Testis (tissue), 3 donors: ENCODE data around the gene VDR. TPM values are rescaled to one million over a fixed set of nuclear protein-coding genes. Genes with fewer than 3 reads are reported as not detected.

Experiments used
- DNase-seq: peaks from one replicate; pipeline ENCODE4 v3.0.0-alpha.2; 2019
- H3K27ac ChIP-seq, 2 donors: fragments of 200-600 bp; sonication (generic); one replicate each; pipeline ENCODE4 v1.5.1; 2019
- H3K27me3 ChIP-seq: fragments of 200-600 bp; sonication (generic); one replicate; pipeline ENCODE4 v1.5.1; 2019
- H3K36me3 ChIP-seq: fragments of 200-600 bp; sonication (generic); one replicate; pipeline ENCODE4 v1.5.1; 2017; ENCODE audit warnings: low read depth; ENCODE audit errors: missing control alignments
- H3K4me1 ChIP-seq: fragments of 200-600 bp; sonication (generic); one replicate; pipeline ENCODE4 v1.5.1; 2019
- H3K4me3 ChIP-seq, 2 donors: fragments of 200-600 bp; sonication (generic); one replicate each; pipeline ENCODE4 v1.5.1; 2017 to 2019
- H3K9me3 ChIP-seq: fragments of 200-600 bp; sonication (generic); one replicate; pipeline ENCODE4 v1.5.1; 2017
- POLR2A ChIP-seq: fragments of 450-650 bp; IDR thresholded peaks from one replicate; pipeline ENCODE4 v1.6.1; 2017; ENCODE audit warnings: antibody characterized with exemption, mild to moderate bottlenecking, moderate library complexity
- WGBS, 2 donors: methylation state at CpG; one replicate each; pipeline ENCODE4 v1.1.5; 2018; 5-methylcytosine and 5-hydroxymethylcytosine counted together
- intact Hi-C: fragments of 100-400 bp; cut with DNase I; formaldehyde crosslinking; loops from one replicate; pipeline ENCODE4 v1.15.1; 2023; ENCODE audit warnings: low total_unique reads
- polyA plus RNA-seq: library from polyadenylated mRNA; stranded (reverse); fragments of 350-450 nt; fragmentation: Illumina TruSeq; extraction: RNeasy Lipid Tissue Mini Kit (QIAGEN cat#74804); gene quantifications from one replicate; pipeline ENCODE4 v1.2.3, GENCODE V29; 2014; ENCODE audit warnings: low read depth, low replicate concordance; ENCODE audit not compliant: insufficient read depth
- total RNA-seq, 2 donors: library from RNA; depleted of rRNA; stranded (reverse); fragments of >200 nt; gene quantifications; one replicate each; pipeline ENCODE4 v1.2.3, GENCODE V29; 2016
- TF ChIP-seq, protein P1 (sequence below), 3 experiments: fragments of 450-650 bp in 2 of 3; fragments of 200-600 bp in 1 of 3; sonication (generic) in 1 of 3; IDR thresholded peaks; one replicate each; pipeline ENCODE4 v1.5.1; 2016 to 2019; ENCODE audit warnings: antibody characterized with exemption in 3 of 3, mild to moderate bottlenecking in 2 of 3, moderate library complexity in 1 of 3

VDR gene
- total and polyA plus RNA-seq, 3 donors from 2014 or later, result 1.4 to 3.7 (median 2.9) TPM

DNA sequence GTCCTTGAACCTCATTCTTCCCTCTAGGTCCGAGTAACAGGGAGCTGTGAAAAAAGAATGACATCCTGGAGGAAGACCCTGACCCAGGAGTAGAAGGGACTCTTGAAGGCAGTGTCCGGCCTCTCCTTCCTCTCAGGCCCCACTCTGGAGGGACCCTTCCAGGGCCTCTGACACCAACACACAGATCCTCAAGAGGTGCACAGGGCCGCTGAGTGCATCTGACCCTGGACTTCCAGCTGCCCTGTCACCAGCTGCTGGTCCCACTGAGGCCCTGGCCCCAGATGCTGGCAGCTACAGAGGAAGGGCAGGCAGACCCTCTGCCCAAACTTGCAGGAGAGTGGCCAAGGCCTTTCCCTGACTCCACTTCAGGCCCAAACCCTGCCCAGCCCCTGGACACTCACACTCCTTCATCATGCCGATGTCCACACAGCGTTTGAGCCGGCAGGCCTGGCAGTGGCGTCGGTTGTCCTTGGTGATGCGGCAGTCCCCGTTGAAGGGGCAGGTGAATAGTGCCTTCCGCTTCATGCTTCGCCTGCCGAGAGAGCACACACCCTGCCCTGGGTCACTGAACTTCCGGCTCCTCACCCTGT is 40.1 kb downstream of the VDR start:
- H3K27me3 ChIP-seq, result no peaks in the 10 kb centered on the region
- 95 to 96% methylated on average over 13 to 14 of the region's 14 CpGs for WGBS, 2 donors
- TF ChIP-seq, protein P1, sequence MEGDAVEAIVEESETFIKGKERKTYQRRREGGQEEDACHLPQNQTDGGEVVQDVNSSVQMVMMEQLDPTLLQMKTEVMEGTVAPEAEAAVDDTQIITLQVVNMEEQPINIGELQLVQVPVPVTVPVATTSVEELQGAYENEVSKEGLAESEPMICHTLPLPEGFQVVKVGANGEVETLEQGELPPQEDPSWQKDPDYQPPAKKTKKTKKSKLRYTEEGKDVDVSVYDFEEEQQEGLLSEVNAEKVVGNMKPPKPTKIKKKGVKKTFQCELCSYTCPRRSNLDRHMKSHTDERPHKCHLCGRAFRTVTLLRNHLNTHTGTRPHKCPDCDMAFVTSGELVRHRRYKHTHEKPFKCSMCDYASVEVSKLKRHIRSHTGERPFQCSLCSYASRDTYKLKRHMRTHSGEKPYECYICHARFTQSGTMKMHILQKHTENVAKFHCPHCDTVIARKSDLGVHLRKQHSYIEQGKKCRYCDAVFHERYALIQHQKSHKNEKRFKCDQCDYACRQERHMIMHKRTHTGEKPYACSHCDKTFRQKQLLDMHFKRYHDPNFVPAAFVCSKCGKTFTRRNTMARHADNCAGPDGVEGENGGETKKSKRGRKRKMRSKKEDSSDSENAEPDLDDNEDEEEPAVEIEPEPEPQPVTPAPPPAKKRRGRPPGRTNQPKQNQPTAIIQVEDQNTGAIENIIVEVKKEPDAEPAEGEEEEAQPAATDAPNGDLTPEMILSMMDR (IDR thresholded peaks at IDR 0.05), result no peak
- TF ChIP-seq POLR2A, result no peak
- no peaks in the 10 kb centered on the region for H3K4me1 ChIP-seq
- no peaks in the 10 kb centered on the region for H3K9me3 ChIP-seq
- DNase-seq, result no peak
- H3K36me3 ChIP-seq, result no peaks in the 10 kb centered on the region
- intact Hi-C loops, result no loop called here
- H3K27ac ChIP-seq, result no peak overlapping the region
- no peak overlapping the region for H3K4me3 ChIP-seq

GRCh38 chr12:47863985-47864384 is 40.8 kb downstream of the VDR start:
- no peaks in the 10 kb centered on the region for H3K36me3 ChIP-seq
- WGBS, 2 donors, result 86 to 89% methylated on average over 6 of the region's 6 CpGs
- no peak overlapping the region for H3K27ac ChIP-seq
- DNase-seq, result no peak
- TF ChIP-seq, protein P1 (IDR thresholded peaks at IDR 0.05), result no peak
- TF ChIP-seq POLR2A, result no peak
- intact Hi-C loops, result no loop called here
- H3K9me3 ChIP-seq, result no peaks in the 10 kb centered on the region
- H3K4me3 ChIP-seq, result no peak overlapping the region
- no peaks in the 10 kb centered on the region for H3K27me3 ChIP-seq
- no peaks in the 10 kb centered on the region for H3K4me1 ChIP-seq

DNA sequence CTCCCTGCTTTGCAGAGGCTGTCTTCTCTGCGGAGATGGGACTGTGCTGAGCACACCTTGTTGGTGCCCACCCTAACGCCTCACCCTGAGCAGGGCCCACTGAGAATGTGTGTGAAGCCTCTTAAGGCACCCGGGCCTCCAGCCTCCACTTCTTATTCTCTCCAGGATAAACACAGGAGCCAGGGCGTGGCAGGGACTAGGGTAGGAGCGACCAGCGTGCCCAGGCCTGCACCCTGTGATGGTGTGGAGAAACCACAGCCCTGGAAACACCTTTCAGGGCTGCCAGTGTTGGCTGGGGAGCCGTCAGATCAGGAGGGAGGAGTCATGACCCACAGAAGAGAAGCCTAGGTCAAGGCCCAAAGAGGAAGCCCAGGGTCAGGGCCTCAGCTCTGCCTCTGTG is 41.3 kb downstream of the VDR start:
- DNase-seq, result no peak
- intact Hi-C loops, result no loop called here
- Histone ChIP-seq H3K27ac (no peak overlapping the region), H3K9me3 (no peaks in the 10 kb centered on the region), H3K27me3 (no peaks in the 10 kb centered on the region), H3K4me1 (no peaks in the 10 kb centered on the region), H3K4me3 (no peak overlapping the region), H3K36me3 (no peaks in the 10 kb centered on the region)
- WGBS, 2 donors, result 85 to 87% methylated on average over 5 to 7 of the region's 7 CpGs
- TF ChIP-seq POLR2A, result no peak
- TF ChIP-seq, protein P1 (IDR thresholded peaks at IDR 0.05), result no peak

GRCh38 chr12:47862881-47863280 is 41.9 kb downstream of the VDR start:
- no peaks in the 10 kb centered on the region for H3K9me3 ChIP-seq
- no peak overlapping the region for H3K4me3 ChIP-seq
- intact Hi-C loops, result no loop called here
- DNase-seq, result no peak
- no peaks in the 10 kb centered on the region for H3K4me1 ChIP-seq
- no peak for TF ChIP-seq POLR2A
- TF ChIP-seq, protein P1 (IDR thresholded peaks at IDR 0.05), result no peak
- WGBS, 2 donors, result 94 to 95% methylated on average over 4 to 7 of the region's 7 CpGs
- H3K36me3 ChIP-seq, result no peaks in the 10 kb centered on the region
- H3K27ac ChIP-seq, result no peak overlapping the region
- no peaks in the 10 kb centered on the region for H3K27me3 ChIP-seq

DNA sequence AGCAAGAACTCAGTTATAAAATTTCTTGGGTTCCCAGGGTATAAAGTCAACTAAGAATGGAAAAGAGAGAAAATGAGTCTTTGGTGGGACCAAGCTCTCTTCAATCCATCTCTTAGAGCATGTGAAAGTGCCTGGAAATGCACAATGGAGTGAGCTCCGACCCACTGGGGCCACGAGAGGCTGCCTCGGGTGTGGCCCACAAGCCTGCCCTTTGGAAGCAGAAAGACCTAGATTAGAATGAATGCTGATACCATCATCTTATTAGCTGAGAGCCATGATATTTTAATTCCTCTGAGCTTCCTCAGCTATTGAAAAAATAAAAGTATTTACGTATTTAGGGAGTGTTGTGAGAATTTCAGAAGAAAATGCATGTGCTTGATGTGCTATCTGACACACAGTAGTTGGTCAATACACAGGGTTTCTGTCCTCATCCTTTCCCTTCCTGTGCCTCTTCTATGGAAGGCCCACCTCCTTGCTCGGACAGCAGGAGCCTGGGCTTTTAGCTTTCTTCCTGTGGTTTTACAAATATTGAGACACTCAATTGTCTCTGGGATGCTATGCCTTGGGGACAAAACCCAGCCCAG is 42.5 kb downstream of the VDR start:
- no peak for TF ChIP-seq POLR2A
- TF ChIP-seq, protein P1 (IDR thresholded peaks at IDR 0.05), result no peak
- DNase-seq, result no peak
- 72 to 76% methylated on average over 5 of the region's 5 CpGs for whole genome bisulfite sequencing, 2 donors
- Histone ChIP-seq H3K27ac (no peak overlapping the region), H3K36me3 (no peaks in the 10 kb centered on the region), H3K4me3 (no peak overlapping the region), H3K27me3 (no peaks in the 10 kb centered on the region), H3K9me3 (no peaks in the 10 kb centered on the region), H3K4me1 (no peaks in the 10 kb centered on the region)
- intact Hi-C loops, result no loop called here
